GM10248 (cell line): Measurements from ENCODE around the gene STXBP4.

Source experiments
- CTCF ChIA-PET: fragments of 300-600 bp; sonication (Branson Sonifier 250); formaldehyde crosslinking; extraction: SDS; loops from one replicate; lab custom pipeline; 2021; ENCODE audit warnings: antibody characterized with exemption; lab: Yijun Ruan, JAX
- POLR2A ChIA-PET: fragments of 350-650 bp; sonication (Branson Sonifier 250); formaldehyde crosslinking; extraction: SDS; loops from one replicate; lab custom pipeline; 2020; ENCODE audit warnings: antibody characterized with exemption; lab: Yijun Ruan, JAX
- DNase-seq: peaks from one replicate; pipeline ENCODE4 v3.0.0; 2012; ENCODE audit errors: extremely low spot score
- CTCF ChIP-seq: IDR thresholded peaks from 2 replicates; pipeline ENCODE4 v1.5.1; 2012; ENCODE audit warnings: mild to moderate bottlenecking, low read depth; ENCODE audit errors: extremely low read depth, missing control alignments, control extremely low read depth

The STXBP4 gene

GRCh38 chr17:55053855-55054254, 85.3 kb downstream of the STXBP4 start:
- no peak for DNase-seq
- POLR2A ChIA-PET, result no interaction called here
- CTCF ChIA-PET, result interaction anchor here (1.3 kb wide), 1 partner anchor 241 kb away, joined by 3 read pairs; no protein-coding TSS in a partner anchor
- peak; percentile 14 for TF ChIP-seq CTCF

GRCh38 chr17:55054429-55054828, 85.9 kb downstream of the STXBP4 start:
- ChIA-PET CTCF (interaction anchor here (1.3 to 1.5 kb wide), 2 partner anchors 28 to 240 kb away, joined by 3 to 4 read pairs; no protein-coding TSS in a partner anchor), POLR2A (no interaction called here)
- TF ChIP-seq CTCF, result no peak
- DNase-seq, result no peak

- POLR2A ChIA-PET, result no interaction called here
- DNase-seq, result no peak
- CTCF ChIA-PET, result interaction anchor here (0.8 to 1.3 kb wide), 3 partner anchors 14 to 238 kb away, joined by 3 read pairs; no protein-coding TSS in a partner anchor
- no peak for TF ChIP-seq CTCF
Measured at GRCh38 chr17:55056526-55056925, 88.0 kb downstream of the STXBP4 start.

GRCh38 chr17:55057184-55057583, 88.6 kb downstream of the STXBP4 start:
- POLR2A ChIA-PET, result no interaction called here
- no peak for TF ChIP-seq CTCF

GRCh38 chr17:55059724-55060123, 91.2 kb downstream of the STXBP4 start:
- ChIA-PET CTCF (interaction anchor here (1.2 to 2.2 kb wide), 4 partner anchors 17 to 51 kb away, joined by 3 to 5 read pairs (median 4); no protein-coding TSS in a partner anchor), POLR2A (no interaction called here)
- no peak for DNase-seq
- TF ChIP-seq CTCF, result no peak

More at GRCh38 chr17:55057184-55057583, 88.6 kb downstream of the STXBP4 start:
- no peak for DNase-seq
- CTCF ChIA-PET, result no interaction called here

- CTCF ChIA-PET, result no interaction called here
- POLR2A ChIA-PET, result no interaction called here
- no peak for TF ChIP-seq CTCF
- DNase-seq, result no peak
Measured at GRCh38 chr17:55062921-55063320, 94.4 kb downstream of the STXBP4 start.
